Myocyte (in vitro differentiated cells): ENCODE measurements around the gene CARHSP1. TPM values are rescaled to one million over a fixed set of nuclear protein-coding genes. Genes with fewer than 3 reads are reported as not detected.
A peak's percentile ranks its signal among the peaks of the same experiment; 100 is the strongest.
"Not testable (repeated sequence)": the region's sequence is repeated elsewhere in the genome, so short reads cannot be mapped to it uniquely, and the experiment has no call there.

Experiments
- DNase-seq: peaks from one replicate; pipeline ENCODE4 v3.0.0-alpha.2; 2012; ENCODE audit warnings: low read depth
- total RNA-seq: library from RNA; depleted of rRNA; stranded (reverse); fragments of >200 nt; gene quantifications from 2 replicates; pipeline ENCODE4 v1.2.3, GENCODE V29; 2014

CARHSP1 gene
- total RNA-seq, 1 donor from 2014 or later = 91.4 TPM

DNA sequence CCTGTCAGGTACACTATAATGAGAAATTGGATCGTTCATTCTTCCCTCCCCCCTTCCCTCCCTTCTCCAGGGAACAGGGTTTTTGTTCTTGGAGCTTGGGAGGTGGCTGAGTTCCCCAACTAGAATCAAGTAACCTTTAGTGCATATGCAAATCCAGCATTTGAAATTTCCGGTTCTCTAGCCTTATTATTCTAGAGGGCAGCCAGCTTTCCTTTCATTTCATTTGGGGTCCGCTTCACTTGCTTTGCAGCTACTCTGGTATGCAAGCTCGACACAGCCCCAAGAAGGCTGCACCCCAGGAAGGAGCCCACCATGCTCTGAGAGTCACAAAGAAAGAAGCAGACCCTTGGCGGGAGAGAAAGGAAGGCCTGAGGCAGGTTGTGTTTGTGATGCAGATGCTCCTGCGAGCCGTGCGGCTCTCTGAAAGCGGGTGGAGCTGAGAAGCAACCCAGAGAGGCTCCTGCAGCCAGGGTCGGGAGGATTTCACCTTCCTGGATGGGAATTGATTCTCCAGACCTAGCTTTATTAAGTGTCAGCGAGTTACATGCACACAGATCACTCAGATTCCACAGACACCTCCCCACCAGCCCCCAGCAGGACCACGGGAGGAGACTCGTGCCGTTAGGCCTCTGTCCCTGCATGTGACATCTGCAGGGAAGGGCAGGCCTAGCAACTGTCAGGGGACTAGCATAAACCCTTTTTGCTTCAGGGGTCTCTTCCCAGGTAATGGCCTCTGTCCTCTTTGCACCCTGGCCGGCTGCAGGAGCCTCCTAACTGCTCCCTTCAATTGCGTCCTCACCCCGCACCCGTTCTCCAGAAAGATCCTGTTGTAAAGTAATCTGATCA, 36.7 kb downstream of the CARHSP1 start:
- no peak for DNase-seq

DNA sequence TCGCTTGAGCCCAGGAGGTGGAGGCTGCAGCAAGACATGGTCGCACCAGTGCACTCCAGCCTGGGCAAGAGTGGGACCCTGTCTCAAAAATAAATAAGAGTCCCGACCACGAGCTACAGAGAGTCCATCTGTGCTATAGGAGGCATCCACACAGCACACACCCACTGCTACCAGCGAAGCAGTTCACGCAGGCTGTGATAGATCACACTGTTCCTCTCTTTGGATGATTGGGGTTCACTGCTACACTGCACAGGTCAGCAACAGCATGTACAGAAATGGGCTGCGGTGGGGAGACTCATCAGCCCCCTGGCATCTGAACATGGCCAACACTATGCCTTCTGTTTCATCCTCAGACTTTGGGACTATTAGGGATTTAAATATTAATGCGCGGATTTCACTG, 37.4 kb downstream of the CARHSP1 start:
- no peak for DNase-seq

DNA sequence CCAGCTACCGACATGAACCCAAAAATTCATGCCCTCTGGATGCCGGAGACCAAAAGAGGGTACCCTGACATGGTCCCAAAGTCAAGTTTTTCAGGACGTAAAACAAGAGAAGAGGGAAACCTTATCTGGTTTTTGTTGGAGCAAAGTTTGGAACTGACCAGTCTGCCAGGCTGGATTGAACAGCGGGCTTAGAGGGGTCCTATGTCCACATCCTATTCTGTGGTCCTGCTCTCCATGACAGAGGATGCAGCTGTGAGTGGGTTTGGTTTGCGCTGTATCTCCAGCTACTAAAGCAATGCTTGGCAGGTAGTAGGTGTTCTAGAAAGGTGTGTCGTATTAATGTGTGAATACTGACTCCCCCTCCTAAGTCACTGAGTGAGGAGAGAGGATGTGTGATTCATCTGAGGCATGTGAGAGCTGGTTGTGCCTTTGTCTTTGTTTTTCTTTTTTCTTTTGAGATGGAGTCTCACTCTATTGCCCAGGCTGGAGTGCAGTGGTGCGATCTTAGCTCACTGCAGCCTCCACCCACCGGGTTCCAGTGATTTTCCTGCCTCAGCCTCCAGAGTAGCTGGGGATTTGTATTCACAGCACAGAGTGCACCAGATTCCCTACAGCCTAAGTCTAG, 40.2 kb downstream of the CARHSP1 start:
- no peak for DNase-seq

DNA sequence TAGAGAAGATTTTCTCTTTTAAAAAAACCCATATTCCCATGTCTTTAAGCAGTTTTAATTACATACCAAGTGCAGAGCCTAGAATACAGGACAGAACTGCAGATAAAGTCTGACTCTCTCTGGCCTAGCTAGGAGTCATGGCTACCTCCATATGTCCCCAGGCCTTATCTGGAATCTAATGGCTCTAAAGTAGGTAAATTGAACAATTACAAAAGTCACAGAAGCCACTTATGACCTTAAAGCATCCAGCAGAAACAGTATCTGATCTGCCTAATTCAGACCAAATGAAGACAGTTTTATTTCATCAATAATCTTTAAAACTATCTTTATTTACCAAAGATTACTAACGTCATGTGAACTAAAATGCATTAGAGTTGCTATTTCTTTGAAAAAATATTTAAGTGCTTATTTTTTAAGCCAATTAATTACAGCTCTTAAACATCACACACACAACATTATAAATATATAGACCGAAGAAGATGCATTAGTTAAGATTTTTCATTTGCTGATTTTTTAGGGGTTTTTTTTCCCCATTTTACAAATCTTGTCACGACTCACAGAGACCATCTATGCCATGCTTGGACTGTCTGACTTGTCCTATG, 42.4 kb downstream of the CARHSP1 start:
- no peak for DNase-seq

DNA sequence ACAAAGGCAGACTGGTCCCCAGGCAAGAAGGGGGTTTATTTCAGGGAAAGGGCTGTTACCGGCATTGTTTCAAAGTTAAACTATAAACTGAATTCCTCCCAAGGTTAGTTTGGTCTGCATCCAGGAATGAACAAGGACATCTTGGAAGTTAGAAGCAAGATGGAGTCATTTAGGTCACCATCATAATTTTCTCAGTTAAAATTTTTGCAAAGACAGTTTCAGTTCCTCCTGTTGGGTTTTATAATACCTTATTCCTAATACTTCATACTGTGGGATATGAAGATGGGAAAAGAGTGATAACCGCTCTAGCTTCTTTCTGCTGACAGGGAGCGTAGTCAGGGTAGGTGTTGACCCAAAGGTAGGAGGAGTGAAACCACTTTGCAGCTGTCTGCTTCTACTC, 46.4 kb downstream of the CARHSP1 start:
- DNase-seq = peak; percentile 9

DNA sequence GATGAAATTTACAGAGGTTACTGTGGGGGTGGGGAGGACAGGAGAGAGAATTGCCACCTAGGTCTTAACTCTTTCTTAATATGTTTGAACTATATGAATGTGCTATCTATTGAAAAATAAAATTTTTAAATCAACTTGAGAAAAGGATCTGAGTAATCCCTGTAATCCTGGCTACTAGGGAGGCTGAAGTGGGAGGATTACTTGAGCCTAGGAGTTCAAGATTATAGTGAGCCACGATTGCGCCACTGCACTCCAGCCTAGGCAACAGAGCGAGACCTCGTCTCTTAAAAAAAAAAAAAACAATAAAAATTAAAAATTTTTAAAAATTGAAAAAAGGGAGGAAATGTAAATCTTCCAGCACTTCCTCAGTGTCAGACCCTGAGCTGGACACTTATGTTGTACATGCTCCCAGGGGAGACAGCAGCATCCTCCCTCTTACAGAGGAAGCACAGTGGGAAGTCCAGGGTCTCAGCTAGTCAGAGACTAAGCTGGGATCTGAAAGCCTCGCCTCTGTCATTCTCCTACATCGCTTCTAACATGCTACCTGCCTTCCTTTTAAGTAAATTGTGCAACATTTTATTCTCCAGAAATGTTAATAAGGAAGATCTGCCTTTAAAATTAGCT, 49.3 kb downstream of the CARHSP1 start:
- no peak for DNase-seq

DNA sequence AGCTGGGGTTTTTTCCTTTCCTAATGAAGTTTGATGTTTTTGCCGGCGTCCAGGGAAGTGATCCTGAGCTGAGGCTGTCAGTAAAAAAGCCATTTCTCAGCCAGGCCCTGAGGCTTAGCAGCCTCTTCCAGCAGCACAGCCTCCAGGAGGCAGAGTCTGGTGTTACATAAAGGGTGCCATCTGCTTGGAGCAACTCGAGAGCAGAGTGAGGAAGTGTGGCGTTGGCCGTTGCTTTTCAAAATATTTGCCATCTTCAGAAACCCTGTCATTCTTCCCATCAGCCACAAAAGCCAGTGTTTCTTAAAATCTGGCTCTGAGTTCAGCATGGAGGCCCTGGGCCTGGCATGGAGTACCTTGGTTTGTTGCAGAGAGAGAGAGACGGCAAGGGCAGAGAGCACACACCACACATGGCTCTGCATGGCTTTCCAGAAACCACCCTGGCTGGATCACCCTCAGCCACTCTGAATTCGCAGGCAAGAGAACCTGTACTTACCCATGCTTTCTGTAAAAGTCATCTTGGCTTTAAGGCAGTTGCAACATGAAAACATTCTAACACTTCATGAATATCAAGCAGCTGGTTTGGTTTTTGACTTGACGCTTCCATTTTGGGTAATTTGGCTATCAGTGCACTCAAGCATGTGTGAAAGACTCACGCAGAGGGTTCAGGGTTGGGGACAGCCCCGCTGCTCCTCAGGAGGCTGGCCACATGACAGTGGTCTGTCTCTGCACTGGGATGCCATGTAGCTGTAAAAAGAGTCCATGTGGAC, 50.1 kb downstream of the CARHSP1 start:
- DNase-seq = no peak

DNA sequence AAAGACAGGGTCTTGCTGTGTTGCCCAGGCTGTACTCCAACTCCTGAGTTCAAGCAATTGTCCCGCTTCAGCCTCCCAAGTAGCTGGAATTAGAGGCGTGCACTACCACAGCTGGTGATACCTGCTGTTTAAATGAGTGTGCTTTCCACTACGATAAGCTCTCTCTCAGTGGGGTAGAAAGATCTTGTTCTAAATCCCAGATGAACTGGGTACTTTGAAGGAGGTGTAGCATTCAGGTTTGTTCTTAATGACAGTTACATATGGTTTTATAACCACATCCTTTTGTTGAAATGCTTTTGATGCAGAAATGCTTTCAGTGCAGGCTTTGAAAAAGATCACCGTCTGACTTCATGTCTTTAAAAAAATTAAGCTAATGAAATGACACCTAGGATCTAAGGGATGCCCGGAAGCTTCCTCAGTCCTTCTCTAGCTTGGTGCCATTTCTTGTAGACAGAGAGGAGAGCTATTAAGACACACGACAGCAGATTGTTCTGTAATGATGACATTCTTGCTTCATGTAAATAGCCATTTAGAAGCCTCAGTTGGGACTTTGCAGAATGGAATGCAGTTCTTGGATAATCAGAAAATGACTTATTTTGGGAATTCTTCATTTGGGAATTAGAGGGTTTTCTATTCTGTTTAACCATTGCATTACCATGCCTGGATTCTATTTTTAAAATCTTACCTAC, 51.7 kb downstream of the CARHSP1 start:
- DNase-seq = no peak

DNA sequence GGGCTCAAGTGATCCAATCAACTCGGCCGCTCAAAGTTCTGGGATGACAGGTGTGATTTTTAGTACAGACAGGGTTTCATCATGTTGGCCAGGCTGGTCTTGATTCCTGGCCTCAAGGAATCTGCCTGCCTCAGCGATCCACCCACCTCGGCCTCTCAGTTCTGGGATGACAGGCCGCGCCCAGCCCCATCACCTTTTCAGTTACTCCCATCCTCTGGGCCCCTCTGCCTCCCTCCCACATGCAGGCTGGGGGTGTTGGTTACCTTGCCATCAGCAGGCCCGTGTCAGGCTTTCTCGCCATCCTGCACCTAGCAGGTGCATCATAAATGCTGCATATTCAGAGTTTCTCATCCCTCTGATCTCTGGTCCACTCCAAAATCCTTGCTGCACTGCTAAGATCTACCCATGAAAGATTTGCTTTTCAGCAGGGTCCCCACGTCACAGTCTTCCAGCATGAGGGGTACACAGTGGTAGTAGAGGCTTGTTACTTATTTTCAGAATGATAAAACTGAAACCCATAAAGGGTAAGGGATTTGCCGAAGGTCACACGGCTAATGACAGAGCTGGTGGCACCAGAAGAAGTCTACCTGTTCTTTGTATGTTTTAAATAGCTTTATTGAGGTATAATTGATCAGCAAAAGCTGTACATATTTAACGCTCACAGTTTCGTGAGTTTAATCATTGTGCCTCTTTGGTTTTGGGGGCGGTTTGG, 54.6 kb downstream of the CARHSP1 start:
- no peak for DNase-seq

DNA sequence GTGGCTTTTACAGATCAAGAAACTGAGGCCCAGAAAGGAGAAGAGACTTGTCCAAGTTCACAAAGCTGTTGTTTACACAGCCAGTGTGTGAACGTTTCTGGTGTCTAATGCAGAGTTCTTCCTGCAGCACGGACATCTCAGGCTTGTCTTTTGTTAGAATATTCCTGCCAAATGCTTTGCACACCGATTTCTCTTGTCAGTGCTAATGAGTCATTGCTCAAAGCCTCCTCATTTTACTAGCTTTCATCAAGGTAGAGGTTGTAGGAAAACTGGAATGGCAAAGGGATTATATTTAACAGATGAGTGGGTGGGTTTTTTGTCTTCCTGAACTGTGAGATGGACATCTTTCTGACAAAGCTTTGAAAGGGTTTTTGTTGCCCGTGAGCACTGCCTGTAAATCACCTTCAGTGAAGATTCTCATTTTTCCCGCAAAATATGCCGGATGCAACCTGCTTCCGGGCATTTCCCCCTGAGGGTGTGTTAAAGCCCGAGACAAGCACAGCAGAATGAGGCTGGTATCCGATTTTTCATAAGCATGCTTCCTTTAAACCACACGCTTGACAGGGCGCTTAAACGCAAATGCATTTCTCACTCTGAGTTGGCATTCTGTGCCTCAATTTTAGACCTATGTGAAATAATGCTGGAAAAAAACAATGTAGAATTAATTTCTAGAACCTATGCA, 56.5 kb downstream of the CARHSP1 start:
- DNase-seq = no peak

DNA sequence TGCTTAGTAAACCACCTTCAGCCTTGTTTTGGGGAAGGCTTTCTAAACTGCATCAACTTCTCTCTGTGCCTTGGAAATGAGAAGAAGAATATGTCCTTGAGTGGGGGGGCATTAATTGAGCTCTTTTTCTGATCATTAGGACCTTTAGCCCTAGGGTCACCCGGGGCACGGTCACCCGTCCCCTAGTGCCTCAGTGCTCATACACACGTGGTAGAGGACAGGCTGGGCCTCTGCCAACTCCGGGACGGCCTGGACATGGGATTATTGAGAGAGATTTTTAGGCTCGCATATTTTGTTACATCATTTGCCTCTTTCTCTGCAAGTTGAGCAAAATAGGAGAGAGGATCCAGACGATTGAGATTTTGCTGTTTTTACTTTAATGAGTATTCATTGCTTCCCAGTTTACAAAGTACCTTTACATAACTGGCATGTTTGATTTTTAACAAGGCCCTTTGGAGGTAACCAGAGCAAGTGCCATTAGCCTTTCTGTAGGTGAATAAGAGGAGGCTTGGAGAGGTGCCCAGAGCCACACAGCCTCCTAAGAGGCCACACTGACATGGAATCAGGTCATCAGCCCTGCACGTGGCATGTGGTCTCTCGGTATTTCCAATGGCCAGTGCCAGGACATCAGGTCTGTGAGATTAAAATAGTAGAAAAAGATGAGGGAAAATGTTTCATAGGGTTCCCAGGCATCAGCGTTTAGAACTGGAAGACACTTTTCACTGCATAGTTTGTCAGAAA, 60.0 kb downstream of the CARHSP1 start:
- DNase-seq = peak; percentile 46

DNA sequence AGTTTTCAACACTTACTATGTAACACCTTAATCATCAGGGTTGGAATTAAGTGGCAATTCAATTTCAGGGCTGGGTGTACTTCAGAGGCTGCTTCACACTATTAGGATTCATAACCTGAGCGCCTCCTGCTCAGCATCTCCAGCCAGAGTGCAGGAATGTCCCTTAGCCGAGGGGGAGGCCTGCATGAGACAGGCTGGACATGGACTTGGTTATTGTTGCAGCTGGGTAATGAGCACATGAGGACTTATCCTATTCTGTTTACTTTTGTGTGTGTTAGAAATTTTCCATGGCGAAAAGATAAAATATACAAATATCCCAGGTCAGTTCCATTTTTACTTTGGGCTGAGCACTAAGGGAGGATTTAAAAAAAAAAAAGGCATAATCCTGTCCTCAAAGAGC, 60.8 kb downstream of the CARHSP1 start:
- DNase-seq = no peak

DNA sequence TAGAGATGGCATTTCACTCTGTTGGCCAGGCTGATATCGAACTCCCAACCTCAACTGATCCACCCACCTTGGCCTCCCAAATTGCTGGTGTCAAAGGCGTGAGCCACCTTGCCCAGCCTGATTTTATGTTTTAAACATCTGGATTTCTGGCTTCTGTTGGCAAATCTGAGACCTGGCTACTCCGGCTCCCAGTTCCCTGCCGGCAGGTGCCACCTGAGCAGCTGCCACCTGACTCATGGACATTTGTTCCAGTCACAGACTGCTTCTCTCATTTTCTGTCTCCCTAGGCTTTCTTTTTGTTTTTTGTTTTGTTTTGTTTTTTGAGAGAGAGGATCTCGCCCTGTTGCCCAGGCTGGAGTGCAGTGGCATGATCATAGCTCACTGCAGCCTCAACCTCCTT, 61.6 kb downstream of the CARHSP1 start:
- DNase-seq = no peak

DNA sequence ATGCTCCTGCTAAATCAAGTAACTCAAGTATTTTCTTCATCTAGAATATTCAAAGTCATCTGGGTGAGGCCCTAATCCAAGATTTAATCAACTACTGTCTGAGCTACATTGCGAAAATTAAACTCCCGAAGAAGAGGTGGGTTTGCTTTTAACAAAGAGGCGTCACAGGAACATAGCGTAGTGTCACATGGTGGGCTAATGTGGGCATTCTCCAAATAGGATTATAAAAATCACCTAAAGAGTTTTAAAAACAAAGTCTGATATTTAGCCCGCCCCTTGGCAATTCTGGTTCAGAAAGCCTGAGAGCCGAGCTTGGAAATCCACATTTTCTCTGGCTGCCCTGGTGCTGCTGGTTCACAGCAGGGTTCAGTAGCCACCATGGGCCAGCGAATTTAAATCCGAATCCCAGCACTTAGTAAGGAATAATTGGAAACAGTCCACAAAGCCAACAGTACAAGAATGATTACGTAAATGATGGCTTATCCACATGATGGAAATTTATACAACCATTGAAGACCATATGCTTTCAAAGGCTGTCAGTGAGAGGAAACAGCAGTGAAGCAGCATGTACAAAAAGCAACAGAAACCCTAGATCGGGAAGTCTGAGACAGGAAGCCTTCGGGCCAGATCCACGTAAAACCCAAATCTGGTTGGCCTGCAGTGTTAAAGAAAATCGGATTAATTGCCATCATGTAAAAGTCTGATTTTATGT, 62.4 kb downstream of the CARHSP1 start:
- DNase-seq = no peak

DNA sequence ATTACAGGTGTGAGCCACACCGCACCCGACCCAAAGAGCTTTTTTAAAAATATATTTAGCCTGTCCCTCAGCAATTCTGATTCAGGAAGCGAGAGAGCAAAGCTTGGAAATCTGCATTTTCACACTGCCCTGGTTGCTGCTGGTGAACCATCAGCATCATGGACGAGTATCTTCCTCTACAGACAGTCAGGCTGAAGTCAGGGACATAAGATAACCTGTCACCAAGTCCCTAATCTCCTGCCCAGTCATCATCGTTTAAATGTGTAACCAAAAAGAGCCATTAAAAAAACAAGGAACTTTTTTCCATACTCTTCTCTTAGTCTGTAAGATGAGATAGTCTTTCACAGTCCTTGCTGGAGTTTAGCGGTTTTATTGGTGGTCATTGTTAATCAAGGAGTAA, 64.5 kb downstream of the CARHSP1 start:
- no peak for DNase-seq

DNA sequence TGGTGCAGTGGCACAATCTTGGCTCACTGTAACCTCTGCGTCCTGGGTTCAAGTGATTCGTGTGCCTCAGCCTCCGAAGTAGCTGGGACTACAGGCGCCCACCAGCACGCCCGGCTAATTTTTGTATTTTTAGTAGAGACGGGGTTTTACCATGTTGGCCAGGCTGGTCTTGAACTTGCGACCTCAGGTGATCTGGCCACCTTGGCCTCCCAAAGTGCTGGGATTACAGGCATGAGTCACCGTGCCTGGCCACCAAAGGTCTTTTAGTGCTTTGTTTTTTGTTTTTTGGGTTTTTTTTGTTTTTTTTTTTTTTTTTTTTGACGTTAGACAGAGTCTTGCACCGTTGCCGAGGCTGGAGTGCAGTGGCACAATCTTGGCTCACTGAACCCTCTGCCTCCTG, 65.1 kb downstream of the CARHSP1 start:
- not testable (repeated sequence) for DNase-seq
